Left colon (tissue), 2 donors: Measurements from ENCODE around the gene ADARB2. TPM values are rescaled to one million over a fixed set of nuclear protein-coding genes. Genes with fewer than 3 reads are reported as not detected.

Experiments used
- ATAC-seq: fragments of 200-7000 bp; cut with Tn5 transposase; one replicate; pipeline ENCODE4 v1.9.1; 2020; ENCODE audit warnings: mild to moderate bottlenecking, moderate library complexity
- DNase-seq, 2 donors: peaks; one replicate each; pipeline ENCODE4 v3.0.0-alpha.2; 2020
- intact Hi-C, 2 donors: fragments of 100-400 bp; cut with DNase I in 1 of 2; cut with micrococcal nuclease in 1 of 2; formaldehyde crosslinking; loops; one replicate each; pipeline versions ENCODE4 v1.11.2 to v1.14.0; 2022; cut with DNase I, micrococcal nuclease
- total RNA-seq, 2 donors: library from RNA; stranded (reverse); fragmentation: NEBNext Ultra II Directional; extraction: Animal tissue kit (Norgen Biotek cat#: 25700); gene quantifications; one replicate each; pipeline ENCODE4 v1.2.1, GENCODE V29; 2021
- donor health status: DM: no; HTN: no; CAD: no.
- donor health status: DM: yes; HTN: yes; CAD: no.

ADARB2 gene
- total RNA-seq, 2 donors from 2014 or later = 0.21 to 0.73 TPM

DNA sequence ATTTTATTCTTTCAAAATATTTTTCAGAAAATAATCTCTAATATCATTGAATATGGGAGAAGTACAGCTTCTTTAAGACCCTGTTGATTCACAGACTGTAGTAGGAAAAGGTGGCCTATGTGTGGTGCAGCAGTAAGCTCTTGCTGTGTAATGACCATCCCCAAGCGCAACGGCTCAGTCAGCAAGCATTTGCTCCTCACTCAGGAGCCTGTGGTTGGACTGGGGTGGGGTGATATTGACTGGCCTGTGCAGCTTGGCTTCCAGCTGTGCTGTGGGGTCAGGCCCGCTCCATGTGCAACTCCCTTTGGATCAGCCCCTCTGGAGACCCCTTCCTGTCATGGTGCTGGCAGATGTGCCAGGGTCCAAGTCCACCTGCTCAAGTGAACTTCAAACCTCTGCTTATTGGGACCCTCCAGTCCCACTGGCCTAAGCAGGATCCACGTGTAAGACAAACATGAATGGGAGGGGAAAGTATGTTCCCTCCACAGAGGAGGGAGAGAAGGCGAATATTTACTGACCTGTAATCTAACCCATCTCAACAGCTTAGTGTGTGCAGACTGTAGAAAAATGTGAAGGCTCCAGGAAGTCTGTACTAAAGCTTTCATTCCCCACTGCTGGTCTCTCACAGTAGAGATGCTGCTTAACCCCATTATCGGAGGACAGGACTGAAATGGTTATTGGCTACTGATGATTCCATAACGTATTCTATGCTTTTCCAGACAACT is 441.4 kb downstream of the ADARB2 start:
- intact Hi-C loops = no loop called here
- no peak for DNase-seq
- no peak for ATAC-seq

DNA sequence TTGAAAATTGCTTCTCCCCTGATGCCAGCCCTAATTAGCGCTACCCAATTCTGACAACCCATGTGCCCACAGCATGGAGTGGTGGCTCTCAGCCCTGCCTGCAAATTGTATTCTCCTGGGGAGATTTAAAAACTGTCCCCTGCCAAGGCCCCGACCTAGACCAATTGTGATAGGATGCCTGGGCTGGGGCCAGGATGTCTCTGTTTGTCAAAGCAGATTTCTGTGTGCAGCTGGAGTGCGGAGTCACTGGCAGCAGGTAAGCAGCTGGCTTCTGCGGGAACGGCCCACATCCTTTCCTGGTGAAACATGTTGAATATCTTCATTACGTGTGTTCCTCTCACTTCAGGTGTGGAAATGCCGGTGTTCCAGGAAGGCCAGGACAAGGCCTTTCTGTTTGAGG is 442.6 kb downstream of the ADARB2 start:
- ATAC-seq = no peak

DNA sequence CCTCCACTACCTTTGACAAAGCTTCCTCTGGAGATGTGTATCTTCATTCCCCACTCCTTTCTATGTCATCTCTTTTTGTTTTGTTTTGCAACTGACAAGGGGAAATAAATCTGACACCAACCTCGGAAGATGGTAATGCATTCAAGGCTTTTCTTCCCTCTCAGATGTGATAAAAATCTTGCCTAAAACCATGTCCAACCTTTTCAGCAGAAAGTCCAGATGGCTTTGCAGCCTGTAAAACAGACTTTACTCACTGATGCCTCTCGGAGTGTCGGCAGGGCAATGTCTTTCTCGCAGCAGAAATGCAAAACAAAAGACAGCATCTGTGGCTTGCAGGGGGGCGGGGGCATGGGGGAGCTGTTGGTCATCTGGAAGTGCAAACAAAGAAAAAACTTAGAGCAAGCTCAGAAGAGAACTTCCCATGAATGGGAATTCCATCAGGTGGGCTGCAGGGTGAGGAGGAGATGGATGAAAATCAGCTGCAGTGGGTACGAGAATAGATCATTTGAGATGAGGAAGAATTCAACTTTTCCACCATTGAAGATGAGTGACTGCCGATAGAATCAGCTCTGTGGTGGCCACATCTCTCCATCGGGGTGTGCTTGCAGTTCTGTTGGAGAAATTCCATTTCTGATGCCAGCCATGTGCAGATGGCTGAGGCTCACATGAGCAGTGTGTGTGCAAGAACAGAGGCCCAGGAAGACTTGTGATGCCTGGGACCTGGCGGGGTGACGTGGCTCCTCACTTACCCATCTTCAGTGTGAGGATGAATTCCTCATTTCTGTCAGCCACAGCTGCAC is 443.5 kb downstream of the ADARB2 start:
- ATAC-seq = no peak
- DNase-seq = no peak
- intact Hi-C loops = no loop called here

More for the DNA sequence above, 442.6 kb downstream of the ADARB2 start:
- no peak for DNase-seq
- intact Hi-C loops = no loop called here

DNA sequence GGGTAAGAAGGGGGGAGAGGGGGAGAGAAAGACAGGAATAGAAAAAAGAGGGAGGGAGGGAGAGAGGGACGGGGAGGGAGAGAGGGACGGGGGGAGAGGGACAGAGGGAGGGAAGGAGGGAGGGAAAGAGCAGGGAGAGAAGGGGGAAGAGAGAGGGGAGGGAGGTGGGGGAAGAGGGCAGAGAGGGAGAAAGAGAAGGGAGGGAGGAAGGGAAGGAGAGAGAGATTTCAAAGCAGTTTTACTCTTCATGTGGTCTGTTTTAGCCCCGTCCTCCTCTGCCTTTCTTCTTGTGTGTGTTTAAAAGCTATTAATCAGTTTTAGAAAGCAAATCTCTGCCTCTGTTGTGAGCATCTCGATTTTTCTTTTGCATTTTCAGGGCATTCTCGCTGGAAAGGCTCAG is 444.2 kb downstream of the ADARB2 start:
- ATAC-seq (no peak), DNase-seq (no peak)
- intact Hi-C loops = no loop called here

DNA sequence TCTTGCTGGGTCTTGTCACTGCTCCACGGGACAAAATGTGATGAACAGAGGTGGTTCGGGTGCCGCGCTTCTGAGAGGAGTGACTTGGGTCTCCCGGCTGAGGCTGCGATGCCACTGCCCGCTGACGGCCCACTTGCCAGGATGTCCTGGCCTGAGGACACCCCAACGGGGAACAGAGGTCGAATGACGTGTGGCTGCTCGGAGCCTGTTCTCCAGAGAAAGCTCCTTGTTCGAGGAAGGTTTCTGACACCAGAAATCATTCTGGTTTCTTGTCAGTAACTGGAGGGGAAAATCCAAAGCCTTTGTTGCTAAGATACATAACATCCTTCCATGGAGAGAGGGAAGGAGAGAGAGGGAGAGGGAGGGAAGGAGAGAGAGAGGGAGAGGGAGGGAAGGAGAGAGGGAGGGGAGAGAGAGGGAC is 444.7 kb downstream of the ADARB2 start:
- intact Hi-C loops = no loop called here
- ATAC-seq = no peak
- DNase-seq = no peak

DNA sequence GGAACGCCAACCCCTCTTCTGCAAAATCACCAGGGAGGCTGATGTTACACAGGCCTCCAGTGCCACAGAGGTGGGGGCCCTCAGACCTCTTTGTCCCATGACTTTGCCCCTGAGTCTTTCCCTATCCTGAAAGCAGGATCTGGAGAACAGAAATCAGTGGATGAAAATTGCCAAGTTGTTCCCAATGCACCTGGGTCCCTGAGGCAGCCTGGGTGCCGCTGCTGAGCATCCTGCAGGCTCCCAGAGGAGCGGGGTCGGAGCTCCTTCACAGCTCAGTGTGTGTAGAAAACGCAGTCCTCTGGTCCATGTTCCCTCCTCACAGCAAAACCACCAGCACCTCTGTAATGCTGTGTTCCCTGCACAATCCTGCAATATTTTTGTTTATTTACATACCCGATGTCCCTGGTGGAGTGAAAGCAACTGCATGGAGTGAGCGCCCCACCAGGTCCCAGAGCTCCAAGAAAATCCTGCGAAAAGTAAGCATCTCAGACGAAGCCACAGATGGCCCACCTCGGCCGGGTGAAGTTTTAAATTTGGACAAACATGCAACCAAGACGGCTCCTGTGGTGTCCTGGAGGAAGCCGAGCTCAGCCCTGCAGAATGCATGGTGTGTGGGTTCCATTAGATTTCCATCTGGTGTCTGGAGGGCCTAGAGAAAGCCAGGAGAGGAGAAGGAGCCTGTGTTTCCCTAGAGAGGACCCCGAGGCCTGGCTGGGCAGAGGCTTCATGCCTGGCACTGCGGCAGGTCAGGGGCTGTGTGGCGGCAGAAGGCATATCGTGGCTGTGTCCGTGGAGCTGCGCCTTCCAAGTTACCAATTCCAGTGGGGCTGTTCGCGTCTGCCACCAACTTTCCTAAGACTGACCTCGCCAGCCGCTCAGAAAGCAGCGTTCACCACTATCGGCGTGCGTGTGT is 445.9 kb downstream of the ADARB2 start:
- DNase-seq = no peak
- intact Hi-C loops = no loop called here
- no peak for ATAC-seq

DNA sequence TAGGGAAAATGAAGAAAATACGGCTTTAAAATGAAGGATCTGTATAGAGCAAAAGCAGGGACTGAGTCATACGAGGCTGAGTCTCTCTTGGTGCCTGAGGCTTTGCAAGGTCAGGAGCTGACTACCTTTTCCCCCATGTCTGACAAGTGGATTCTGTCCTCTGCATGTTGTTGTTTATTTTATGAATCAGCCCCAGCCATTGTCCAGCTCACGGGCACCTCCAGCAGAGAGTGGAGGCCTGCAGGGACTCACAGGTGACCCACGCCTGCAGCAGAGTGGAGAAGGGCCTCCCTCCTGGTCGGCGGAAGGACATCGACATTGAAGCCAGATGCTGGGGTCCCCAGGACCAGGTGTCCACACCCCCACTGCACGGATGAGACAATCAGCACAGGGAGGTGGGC is 447.3 kb downstream of the ADARB2 start:
- intact Hi-C loops = no loop called here
- no peak for DNase-seq
- no peak for ATAC-seq

DNA sequence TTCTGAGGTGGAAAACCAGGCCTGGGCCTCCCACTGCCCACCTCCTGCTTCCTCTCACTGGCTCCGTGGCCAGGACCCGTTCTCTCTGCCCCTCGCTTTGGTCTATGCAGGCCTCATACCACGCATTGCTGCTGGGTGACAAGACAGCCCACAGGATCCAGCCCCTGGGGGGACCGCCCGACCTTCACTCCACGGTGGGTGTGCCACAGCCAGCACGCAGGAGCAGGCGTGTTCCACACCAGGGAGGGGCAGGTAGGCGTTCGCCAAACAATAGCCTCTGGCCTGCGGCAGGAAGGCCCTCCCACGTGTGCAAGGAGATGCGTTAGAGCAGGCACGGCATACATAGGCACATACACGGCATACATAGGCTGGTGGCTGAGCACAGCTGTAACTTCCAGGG is 447.7 kb downstream of the ADARB2 start:
- intact Hi-C loops = no loop called here
- no peak for DNase-seq
- peak; percentile 51 for ATAC-seq

DNA sequence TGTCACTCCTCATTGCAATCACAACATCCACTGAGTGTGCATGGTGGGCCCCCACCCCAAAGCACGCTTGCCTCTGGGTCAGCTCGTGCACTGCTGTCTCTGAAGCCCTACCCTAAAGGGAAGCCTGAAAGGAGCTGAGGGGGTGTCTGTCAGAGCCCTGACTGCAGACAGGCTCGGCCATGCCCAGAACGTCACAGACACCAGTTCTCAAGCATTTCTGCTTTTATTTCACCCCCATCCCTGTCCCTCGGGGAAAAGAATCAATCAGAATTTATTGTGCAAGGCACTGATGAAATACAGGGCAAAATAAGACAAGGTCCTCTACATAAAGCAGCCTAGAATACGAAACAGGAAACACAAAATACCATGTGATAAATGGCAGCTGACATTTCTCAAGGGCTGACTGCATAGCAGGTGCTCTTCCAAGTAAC is 449.3 kb downstream of the ADARB2 start:
- DNase-seq = no peak
- ATAC-seq = no peak
- intact Hi-C loops = no loop called here

DNA sequence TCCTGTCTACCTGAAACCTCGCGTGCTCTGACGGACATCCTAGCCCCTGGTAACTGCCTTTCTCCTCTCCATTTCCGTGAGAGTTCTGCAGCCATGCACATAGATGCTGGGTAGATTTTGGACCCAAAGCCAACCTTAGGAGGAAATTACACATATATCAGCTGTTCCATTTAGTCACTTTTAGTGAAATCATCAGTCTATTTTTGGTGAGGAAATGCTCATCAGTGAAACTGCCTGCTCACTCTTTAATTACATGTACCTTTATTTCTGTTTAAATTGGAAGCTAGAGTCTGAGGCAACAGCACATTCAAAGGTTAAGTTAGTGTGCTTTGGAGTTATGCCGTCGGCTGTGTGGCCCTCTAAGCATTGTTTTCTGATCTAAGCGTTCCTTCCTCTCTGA is 449.8 kb downstream of the ADARB2 start:
- intact Hi-C loops = no loop called here
- no peak for ATAC-seq
- no peak for DNase-seq

DNA sequence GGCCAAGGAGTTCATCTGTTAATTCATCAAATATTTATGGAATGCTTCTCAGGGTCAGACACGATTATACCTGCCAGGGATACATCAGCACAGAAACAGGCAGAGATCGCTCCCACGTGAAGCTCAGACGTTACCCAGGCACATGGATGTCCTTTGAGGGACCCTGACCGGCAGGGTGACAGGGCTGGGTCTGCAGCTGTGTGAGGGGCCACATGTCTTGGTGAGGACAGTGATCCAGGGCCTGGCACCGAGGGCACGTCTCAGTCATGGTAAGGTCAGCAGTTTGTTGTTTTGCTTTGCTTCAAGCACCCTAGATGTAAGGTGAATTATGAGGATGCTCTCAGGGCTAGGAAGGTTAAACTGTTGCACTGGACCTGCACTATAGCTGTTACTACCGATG is 453.2 kb downstream of the ADARB2 start:
- no peak for DNase-seq
- ATAC-seq = no peak

DNA sequence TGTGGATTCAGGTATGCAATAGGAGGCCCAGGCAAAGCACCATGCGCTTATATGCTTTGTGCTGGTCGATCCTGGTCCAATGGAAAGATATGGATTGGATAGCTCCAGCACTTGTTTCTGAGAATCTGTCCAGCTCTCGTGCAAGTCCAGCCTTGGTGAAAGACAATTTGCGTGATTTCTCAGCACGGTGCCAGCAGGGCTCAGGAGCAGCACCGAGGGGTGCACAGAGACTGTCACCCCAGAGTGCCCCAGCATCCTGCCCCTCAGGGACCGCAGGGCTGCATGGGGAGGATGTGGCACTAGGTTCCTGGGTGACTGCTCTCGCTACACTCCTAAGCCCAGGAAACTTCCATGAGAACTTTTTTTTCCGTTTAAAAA is 455.9 kb downstream of the ADARB2 start:
- ATAC-seq = no peak
- intact Hi-C loops = no loop called here
- DNase-seq = no peak

More for the DNA sequence above, 453.2 kb downstream of the ADARB2 start:
- intact Hi-C loops = no loop called here

DNA sequence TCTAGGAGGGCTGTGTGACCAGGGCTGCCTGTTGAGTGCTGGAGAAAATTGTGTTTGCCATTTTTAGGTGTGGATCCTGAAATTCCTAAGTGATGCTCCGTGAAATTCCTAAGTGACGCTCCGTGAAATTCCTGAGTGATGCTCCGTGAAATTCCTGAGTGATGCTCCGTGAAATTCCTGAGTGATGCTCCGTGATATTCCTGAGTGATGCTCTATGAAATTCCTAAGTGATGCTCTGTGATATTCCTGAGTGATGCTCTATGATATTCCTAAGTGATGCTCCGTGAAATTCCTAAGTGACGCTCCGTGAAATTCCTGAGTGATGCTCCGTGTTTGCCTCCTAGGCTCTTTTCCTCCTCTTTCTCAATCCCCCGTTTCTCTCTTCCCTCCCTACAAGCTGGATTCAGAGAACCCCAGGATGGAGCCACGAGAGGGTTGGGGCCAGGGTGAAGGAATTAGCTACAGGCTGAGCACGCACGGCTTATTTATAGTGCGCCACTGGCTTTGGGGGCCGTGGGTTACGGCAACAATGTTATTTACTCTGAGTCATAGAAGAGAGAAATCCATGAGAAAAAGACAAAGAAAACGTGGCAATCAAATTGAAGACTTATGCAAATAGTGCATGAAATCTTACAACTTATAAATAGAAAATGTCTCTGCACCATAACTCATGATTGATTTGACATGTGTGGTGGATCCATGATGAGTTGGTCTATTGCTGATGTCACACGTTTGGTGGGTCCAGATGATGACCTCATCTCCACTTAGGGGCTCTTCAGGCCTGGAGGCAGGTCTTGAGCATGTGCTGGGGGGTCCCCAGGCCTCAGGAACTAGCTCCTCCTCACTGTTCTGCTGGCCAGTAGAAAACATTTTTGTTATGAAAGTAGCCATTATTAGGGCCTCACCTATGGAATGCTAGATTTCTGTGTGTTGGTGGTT is 456.6 kb downstream of the ADARB2 start:
- intact Hi-C loops = no loop called here
- DNase-seq = no peak

DNA sequence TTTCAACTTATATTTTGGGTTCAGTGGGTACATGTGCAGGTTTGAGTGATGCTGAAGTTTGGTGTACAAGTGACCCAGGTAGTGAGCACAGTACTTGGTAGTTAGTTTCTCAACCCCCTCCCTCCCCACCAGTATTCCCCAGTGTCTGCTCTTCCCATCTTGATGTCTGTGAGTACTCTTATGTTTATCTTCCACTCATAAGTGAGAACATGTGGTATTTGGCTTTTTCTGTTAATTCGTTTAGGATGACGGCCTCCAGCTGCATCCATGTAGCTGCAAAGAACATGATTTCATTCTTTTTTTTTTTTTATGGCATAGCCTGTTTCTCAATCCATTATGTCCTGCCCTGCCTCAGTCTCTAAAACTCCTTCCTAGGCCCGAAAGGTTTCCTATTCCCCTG is 459.0 kb downstream of the ADARB2 start:
- intact Hi-C loops = no loop called here
- no peak for DNase-seq
- no peak for ATAC-seq

More for the DNA sequence above, 456.6 kb downstream of the ADARB2 start:
- no peak for ATAC-seq

DNA sequence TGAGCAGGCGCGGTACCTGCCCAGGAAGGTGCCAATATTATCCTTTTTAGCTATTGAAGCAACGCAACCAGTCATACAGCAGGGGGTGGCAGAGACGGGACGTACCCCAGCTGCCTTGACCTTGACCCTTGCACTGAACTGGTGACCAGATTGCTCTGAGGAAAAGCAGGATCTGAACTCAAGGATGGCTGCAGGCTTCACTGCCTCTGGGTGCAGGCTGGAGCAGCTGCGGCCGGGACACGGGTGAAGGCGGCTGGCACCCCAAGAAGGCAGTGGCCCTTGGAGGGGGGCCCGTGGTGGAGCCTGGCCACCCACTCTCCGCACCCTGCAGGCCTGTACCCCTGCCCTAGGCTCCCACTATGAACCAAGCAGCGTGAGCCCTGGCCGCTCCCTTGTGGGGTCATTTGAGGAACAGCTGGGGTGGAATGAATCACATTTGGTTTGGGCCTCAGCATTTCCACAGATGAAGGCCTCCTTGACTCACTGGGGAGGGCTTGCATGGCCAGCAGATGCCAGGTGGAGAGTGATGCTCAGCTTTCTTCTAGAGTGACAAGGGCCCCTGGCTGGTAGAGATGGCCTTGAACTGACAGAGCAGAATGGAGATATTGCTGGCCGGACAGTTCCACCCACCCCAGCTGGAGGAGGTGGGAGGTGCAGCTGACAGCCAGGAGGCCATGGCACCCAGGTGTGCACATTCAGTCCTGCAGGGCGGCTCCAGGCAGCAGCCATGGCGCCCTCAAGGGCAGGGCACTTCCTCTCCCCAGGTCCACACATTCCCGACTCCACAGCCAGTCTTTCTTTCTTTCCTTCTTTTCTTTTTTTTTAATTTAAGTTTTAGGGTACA is 462.4 kb downstream of the ADARB2 start:
- ATAC-seq = no peak
- DNase-seq = no peak
- intact Hi-C loops = no loop called here

DNA sequence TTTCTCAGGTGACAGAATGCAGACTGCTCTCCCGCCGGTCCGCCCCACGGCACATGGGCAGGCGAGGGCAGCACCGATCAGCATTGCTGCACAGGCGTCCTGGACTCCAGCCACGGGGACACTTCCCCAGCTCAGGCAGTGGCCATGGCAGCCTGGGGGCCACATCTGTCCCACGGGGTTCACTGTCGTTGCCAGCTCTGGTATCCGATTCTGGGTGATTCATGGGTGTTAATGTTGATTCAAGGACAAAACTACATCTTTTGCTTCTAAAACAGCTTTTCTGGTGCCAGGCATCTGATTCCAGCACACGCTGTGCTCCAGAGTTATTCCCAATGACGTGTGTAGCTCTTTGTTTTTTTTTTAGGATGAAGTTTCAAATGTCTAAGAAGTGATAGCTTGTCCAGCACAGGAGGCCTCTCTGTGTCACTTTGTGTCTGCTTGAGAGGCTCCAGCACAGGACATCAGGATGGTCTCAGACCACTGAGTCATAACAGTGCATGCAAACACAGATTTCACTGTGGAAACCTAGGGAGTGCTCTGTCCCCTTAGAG is 463.1 kb downstream of the ADARB2 start:
- DNase-seq (no peak), ATAC-seq (no peak)
- intact Hi-C loops = no loop called here

DNA sequence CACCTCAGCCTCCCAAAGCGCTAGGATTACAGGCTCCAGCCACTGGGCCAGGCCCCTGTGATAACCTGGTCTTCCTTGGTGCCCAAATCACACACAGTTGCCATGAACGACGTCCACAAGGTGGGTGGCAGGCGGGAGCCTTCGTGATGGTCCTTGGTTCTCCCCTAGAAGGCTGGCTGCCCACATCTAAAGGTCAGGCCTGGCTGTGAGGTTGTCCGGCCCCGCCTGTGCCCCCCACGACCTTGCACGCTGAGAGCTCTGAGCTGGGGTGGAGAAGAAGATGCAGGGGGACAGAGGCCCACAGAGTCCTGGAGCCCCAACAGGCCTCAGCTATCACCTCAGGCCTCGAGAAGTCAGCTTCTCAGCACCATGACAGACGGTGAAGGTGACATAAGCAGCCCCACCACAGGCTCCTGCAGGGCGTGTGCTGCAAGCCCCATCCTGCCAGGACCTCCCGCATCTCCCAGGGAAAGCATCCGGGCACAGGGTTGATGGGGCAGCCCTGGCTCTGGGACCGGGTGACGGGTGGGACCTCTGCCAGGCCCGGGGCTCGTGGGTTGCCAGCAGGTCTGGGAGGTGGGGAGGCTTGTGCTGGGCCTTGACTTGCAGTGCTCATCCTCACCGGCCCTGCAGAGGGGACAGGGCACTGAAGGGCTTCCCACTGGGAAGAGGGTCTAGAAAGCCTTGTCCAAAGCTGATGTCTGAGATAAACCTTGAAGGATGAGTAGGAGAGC is 463.8 kb downstream of the ADARB2 start:
- intact Hi-C loops = no loop called here
- ATAC-seq (no peak), DNase-seq (no peak)
